Neuronal stem cell (in vitro differentiated cells): ENCODE results near the gene C1QTNF9.

ENCODE experiments used
- DNase-seq: peaks from one replicate; pipeline ENCODE4 v3.0.0-alpha.2; 2013; ENCODE audit warnings: low spot score
- H2AFZ ChIP-seq: one replicate; pipeline ENCODE4 v1.6.1; 2013; ENCODE audit warnings: mild to moderate bottlenecking, low read length, inconsistent platforms
- H2AK5ac ChIP-seq: 2 replicates; pipeline ENCODE4 v1.6.1; 2013; ENCODE audit warnings: low read depth, mild to moderate bottlenecking, inconsistent platforms, low read length, moderate library complexity, mixed read lengths
- H2BK120ac ChIP-seq: 2 replicates; pipeline ENCODE4 v1.6.1; 2013; ENCODE audit warnings: low read depth, mild to moderate bottlenecking, inconsistent platforms, low read length, moderate library complexity, mixed read lengths
- H2BK12ac ChIP-seq: one replicate; pipeline ENCODE4 v1.6.1; 2013; ENCODE audit warnings: low read length, inconsistent platforms
- H2BK15ac ChIP-seq: 2 replicates; pipeline ENCODE4 v1.6.1; 2013; ENCODE audit warnings: mild to moderate bottlenecking, low read length, inconsistent platforms, mixed read lengths
- H2BK5ac ChIP-seq: one replicate; pipeline ENCODE4 v1.6.1; 2013; ENCODE audit warnings: inconsistent platforms, mild to moderate bottlenecking, low read length, moderate library complexity
- H3K14ac ChIP-seq: one replicate; pipeline ENCODE4 v1.6.1; 2013; ENCODE audit warnings: low read length, inconsistent platforms
- H3K18ac ChIP-seq: 2 replicates; pipeline ENCODE4 v1.6.1; 2013; ENCODE audit warnings: low read length, inconsistent platforms
- H3K23ac ChIP-seq: 2 replicates; pipeline ENCODE4 v1.6.1; 2013; ENCODE audit warnings: low read depth, mild to moderate bottlenecking, mixed read lengths, low read length, inconsistent platforms; ENCODE audit not compliant: poor library complexity
- H3K27ac ChIP-seq: replicated peaks from 3 replicates; pipeline ENCODE4 v1.5.1; 2013; ENCODE audit warnings: low read length, inconsistent platforms
- H3K27me3 ChIP-seq, 3 experiments: 2 replicates each; pipeline ENCODE4 v1.6.1; 2013; ENCODE audit warnings: low read length in 3 of 3, mild to moderate bottlenecking in 2 of 3, inconsistent platforms in 1 of 3, low read depth in 1 of 3, mixed read lengths in 1 of 3, moderate library complexity in 1 of 3; ENCODE audit not compliant: control insufficient read depth in 3 of 3, insufficient read depth in 3 of 3
- H3K36me3 ChIP-seq, 2 donors: replicated peaks in 1 of 2; 2 replicates each; pipeline ENCODE4 v1.6.1; 2013; ENCODE audit warnings: low read length in 2 of 2; ENCODE audit not compliant: control insufficient read depth in 2 of 2, insufficient read depth in 2 of 2
- H3K4ac ChIP-seq: 2 replicates; pipeline ENCODE4 v1.6.1; 2013; ENCODE audit warnings: inconsistent platforms, mild to moderate bottlenecking, low read length, moderate library complexity
- H3K4me1 ChIP-seq, 2 donors: 1 replicate in 1 of 2; 2 replicates in 1 of 2; pipeline ENCODE4 v1.6.1; 2013; ENCODE audit warnings: low read length in 2 of 2, low read depth in 1 of 2; ENCODE audit not compliant: control insufficient read depth in 2 of 2, insufficient read depth in 1 of 2
- H3K4me2 ChIP-seq: one replicate; pipeline ENCODE4 v1.6.1; 2013; ENCODE audit warnings: mild to moderate bottlenecking, low read length, inconsistent platforms; ENCODE audit not compliant: insufficient read depth, poor library complexity, severe bottlenecking
- H3K4me3 ChIP-seq, 2 donors: 2 replicates each; pipeline ENCODE4 v1.5.1; 2013; ENCODE audit warnings: low read length in 2 of 2, mild to moderate bottlenecking in 2 of 2, inconsistent platforms in 1 of 2, moderate library complexity in 1 of 2
- H3K79me1 ChIP-seq: one replicate; pipeline ENCODE4 v1.6.1; 2013; ENCODE audit warnings: low read depth, mild to moderate bottlenecking, inconsistent platforms, low read length, moderate library complexity
- H3K9ac ChIP-seq: one replicate; pipeline ENCODE4 v1.6.1; 2013; ENCODE audit warnings: mild to moderate bottlenecking, low read depth, low read length, inconsistent platforms; ENCODE audit not compliant: poor library complexity
- H3K9me3 ChIP-seq, 2 donors: replicated peaks in 1 of 2; 2 replicates each; pipeline versions ENCODE3 to v1.6.1; 2013; ENCODE audit warnings: low read length in 2 of 2, mild to moderate bottlenecking in 2 of 2, inconsistent platforms in 1 of 2, low read depth in 1 of 2, mixed read lengths in 1 of 2, moderate library complexity in 1 of 2; ENCODE audit not compliant: control insufficient read depth in 2 of 2, insufficient read depth in 1 of 2
- H4K8ac ChIP-seq: one replicate; pipeline ENCODE4 v1.6.1; 2013; ENCODE audit warnings: low read depth, mild to moderate bottlenecking, inconsistent platforms, low read length, moderate library complexity
- H4K91ac ChIP-seq: one replicate; pipeline ENCODE4 v1.6.1; 2013; ENCODE audit warnings: low read length, low read depth, mild to moderate bottlenecking, inconsistent platforms; ENCODE audit not compliant: poor library complexity
- WGBS, 2 donors: extraction: QIAGEN DNeasy Blood & Tissue Kit; methylation state at CpG; one replicate each; pipeline ENCODE4 v1.1.7; 2013; ENCODE audit warnings: missing lambda C conversion rate in 2 of 2, mixed read lengths in 1 of 2; ENCODE audit not compliant: insufficient read length in 2 of 2, insufficient replicate concordance in 1 of 2; ENCODE audit errors: extremely low coverage in 2 of 2; 5-methylcytosine and 5-hydroxymethylcytosine counted together

C1QTNF9 gene

GRCh38 chr13:24293746-24294145 is 15.6 kb upstream of the C1QTNF9 start:
- H3K4me2 ChIP-seq: no peak overlapping the region
- no peak overlapping the region for H2BK5ac ChIP-seq
- no peak overlapping the region for H3K4ac ChIP-seq
- no peak overlapping the region for H2AK5ac ChIP-seq
- peaks cover 39 to 93% of the 10 kb centered on the region in 2 donors for H3K36me3 ChIP-seq
- H3K9me3 ChIP-seq: no peaks in the 10 kb centered on the region
- no peak overlapping the region for H3K9ac ChIP-seq
- H4K8ac ChIP-seq: no peak overlapping the region
- H3K27me3 ChIP-seq: no peaks in the 10 kb centered on the region
- H2BK12ac ChIP-seq: no peak overlapping the region
- H3K27ac ChIP-seq: peak overlapping the region; percentile 19
- no peak overlapping the region for H2AFZ ChIP-seq
- no CpG with 5 or more reads among the region's 10 CpGs for WGBS, 2 donors
- no peak for DNase-seq
- no peak overlapping the region for H3K4me3 ChIP-seq
- H3K23ac ChIP-seq: no peak overlapping the region
- H3K18ac ChIP-seq: no peak overlapping the region
- H2BK120ac ChIP-seq: no peak overlapping the region
- H3K4me1 ChIP-seq: peaks cover 0 to 7% of the 10 kb centered on the region in 2 donors
- H2BK15ac ChIP-seq: no peak overlapping the region
- no peak overlapping the region for H3K14ac ChIP-seq
- H4K91ac ChIP-seq: no peak overlapping the region
- H3K79me1 ChIP-seq: no peaks in the 10 kb centered on the region

GRCh38 chr13:24299488-24300114 is 9.8 kb upstream of the C1QTNF9 start:
- Histone ChIP-seq H3K79me1 (no peaks in the 10 kb centered on the region), H3K9ac (peak overlapping the region; percentile 71), H3K4me3 (no peak overlapping the region), H3K36me3 (peaks cover 38 to 99% of the 10 kb centered on the region in 2 donors), H3K18ac (no peak overlapping the region), H3K4ac (no peak overlapping the region), H2BK120ac (no peak overlapping the region), H2BK5ac (no peak overlapping the region), H3K14ac (peak overlapping the region; percentile 1), H3K27ac (no peak overlapping the region), H3K23ac (no peak overlapping the region), H3K9me3 (no peaks in the 10 kb centered on the region), H2AFZ (no peak overlapping the region), H3K4me2 (no peak overlapping the region), H4K8ac (no peak overlapping the region), H2BK12ac (no peak overlapping the region), H2AK5ac (no peak overlapping the region), H3K4me1 (no peaks in the 10 kb centered on the region), H2BK15ac (no peak overlapping the region), H3K27me3 (no peaks in the 10 kb centered on the region), H4K91ac (no peak overlapping the region)
- no CpG with 5 or more reads among the region's 16 CpGs for WGBS, 2 donors
- DNase-seq: no peak

DNA sequence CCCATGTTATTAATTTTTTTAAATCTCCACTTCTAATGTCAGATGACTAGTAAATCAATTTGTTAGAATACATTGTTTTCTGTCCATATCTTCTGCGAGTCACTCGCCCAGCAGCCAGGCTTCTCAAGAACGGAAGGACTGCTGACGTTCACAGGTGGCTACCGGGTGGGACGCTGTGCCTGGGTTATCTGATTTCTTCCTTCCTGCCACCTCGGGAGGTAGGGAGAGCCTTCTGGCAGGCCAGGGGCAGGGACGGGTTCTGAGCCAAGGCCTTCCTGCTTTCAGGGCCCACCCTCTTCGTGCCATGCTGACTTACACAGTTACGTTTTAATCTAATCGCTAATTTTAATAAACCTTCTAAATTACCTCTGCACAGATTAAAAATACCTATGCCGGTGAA is 7.9 kb upstream of the C1QTNF9 start:
- Histone ChIP-seq H3K36me3 (peaks cover 37 to 99% of the 10 kb centered on the region in 2 donors), H3K9ac (no peak overlapping the region), H3K23ac (no peak overlapping the region), H3K4me3 (no peak overlapping the region), H2BK120ac (no peak overlapping the region), H2BK15ac (no peak overlapping the region), H2BK12ac (no peak overlapping the region), H3K14ac (no peak overlapping the region), H3K9me3 (no peaks in the 10 kb centered on the region), H3K4me1 (no peaks in the 10 kb centered on the region), H3K4me2 (no peak overlapping the region), H3K27me3 (no peaks in the 10 kb centered on the region), H3K4ac (no peak overlapping the region), H4K8ac (no peak overlapping the region), H3K18ac (no peak overlapping the region), H2AK5ac (no peak overlapping the region), H2BK5ac (no peak overlapping the region), H4K91ac (no peak overlapping the region), H3K27ac (no peak overlapping the region), H3K79me1 (no peaks in the 10 kb centered on the region), H2AFZ (no peak overlapping the region)
- DNase-seq: no peak
- 100% methylated on average over 2 of the region's 12 CpGs; no CpG with 5 or more reads in 1 of the 2 donors for WGBS, 2 donors

DNA sequence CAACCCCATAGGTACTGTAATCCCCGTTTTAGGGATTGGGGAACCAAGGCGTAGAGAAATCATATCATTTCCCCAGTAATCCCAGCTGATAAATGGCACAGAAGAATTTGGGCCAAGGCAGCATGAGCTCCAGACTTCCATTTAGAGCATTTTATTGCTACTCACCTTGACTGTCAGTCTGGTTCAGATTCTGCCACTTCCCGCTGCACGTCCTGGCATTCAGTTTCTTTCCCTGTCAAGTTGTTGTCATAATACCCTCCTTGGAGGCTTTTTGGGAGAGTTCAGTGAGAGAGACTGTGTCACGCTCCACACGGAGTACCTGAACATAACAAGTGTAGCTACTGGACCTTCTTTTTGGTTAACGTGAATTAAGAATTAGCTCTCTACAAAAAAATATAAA is 7.5 kb upstream of the C1QTNF9 start:
- no peaks in the 10 kb centered on the region for H3K79me1 ChIP-seq
- no peak overlapping the region for H2BK12ac ChIP-seq
- H3K4me1 ChIP-seq: no peaks in the 10 kb centered on the region
- no peak overlapping the region for H3K23ac ChIP-seq
- H2BK5ac ChIP-seq: no peak overlapping the region
- no peak for DNase-seq
- no peak overlapping the region for H2BK15ac ChIP-seq
- H3K4me2 ChIP-seq: no peak overlapping the region
- no peak overlapping the region for H2BK120ac ChIP-seq
- no CpG with 5 or more reads among the region's 7 CpGs for WGBS, 2 donors
- H3K9me3 ChIP-seq: no peaks in the 10 kb centered on the region
- no peak overlapping the region for H3K18ac ChIP-seq
- no peak overlapping the region for H3K4me3 ChIP-seq
- H3K4ac ChIP-seq: no peak overlapping the region
- no peak overlapping the region for H2AK5ac ChIP-seq
- no peaks in the 10 kb centered on the region for H3K27me3 ChIP-seq
- H4K91ac ChIP-seq: no peak overlapping the region
- H3K36me3 ChIP-seq: peaks cover 37 to 98% of the 10 kb centered on the region in 2 donors
- H4K8ac ChIP-seq: no peak overlapping the region
- no peak overlapping the region for H3K14ac ChIP-seq
- no peak overlapping the region for H3K27ac ChIP-seq
- no peak overlapping the region for H2AFZ ChIP-seq
- no peak overlapping the region for H3K9ac ChIP-seq
